Effector memory CD8-positive, alpha-beta T cell (primary cell): Measurements from ENCODE around the gene OR6Y1.
A peak's percentile ranks its signal among the peaks of the same experiment; 100 is the strongest.

ENCODE experiments used
- ATAC-seq: fragments of 150-1000 bp; cut with Tn5 transposase; replicated peaks from 2 replicates; pipeline ENCODE4 v1.10.0; 2021; ENCODE audit warnings: mild to moderate bottlenecking, moderate library complexity
- DNase-seq, 3 experiments: peaks; one replicate each; pipeline ENCODE4 v3.0.0; 2021
- H3K27ac Mint-ChIP-seq, 2 donors: one replicate each; pipeline ENCODE4 v1.8.0; 2022; ENCODE audit warnings: mild to moderate bottlenecking in 2 of 2, mixed read lengths in 2 of 2, moderate library complexity in 2 of 2
- H3K27me3 Mint-ChIP-seq, 2 donors: one replicate each; pipeline ENCODE4 v1.8.0; 2022; ENCODE audit warnings: mixed read lengths in 2 of 2
- H3K36me3 Mint-ChIP-seq: one replicate; pipeline ENCODE4 v1.8.0; 2022; ENCODE audit warnings: mild to moderate bottlenecking, moderate library complexity, mixed read lengths; ENCODE audit not compliant: insufficient read depth
- H3K4me1 Mint-ChIP-seq, 2 donors: one replicate each; pipeline ENCODE4 v1.8.0; 2022; ENCODE audit warnings: low read depth in 2 of 2, mixed read lengths in 2 of 2
- H3K4me3 Mint-ChIP-seq, 2 donors: one replicate each; pipeline ENCODE4 v1.8.0; 2022; ENCODE audit warnings: mild to moderate bottlenecking in 2 of 2, mixed read lengths in 2 of 2, moderate library complexity in 2 of 2
- H3K9me3 Mint-ChIP-seq, 2 donors: one replicate each; pipeline ENCODE4 v1.8.0; 2022; ENCODE audit warnings: mixed read lengths in 2 of 2

Gene OR6Y1

DNA sequence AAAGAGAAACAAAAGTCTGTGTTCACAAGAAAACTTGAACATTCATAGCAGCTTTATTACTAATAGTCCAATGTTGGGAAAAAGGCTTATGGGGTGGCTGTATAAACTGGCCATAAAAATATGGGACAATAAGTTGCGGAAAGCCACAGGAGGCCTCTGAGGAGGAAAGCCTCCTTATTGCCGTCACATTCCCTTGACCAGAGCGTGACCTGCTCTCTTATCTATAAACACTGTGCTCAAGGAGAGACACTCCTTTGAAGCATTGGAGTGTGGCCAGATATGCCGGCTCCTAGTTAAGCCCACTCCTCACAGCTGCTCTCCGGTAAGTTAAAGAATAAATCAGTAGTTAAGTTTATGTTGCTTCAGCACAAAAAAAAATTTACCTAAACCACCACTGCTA lies 19.7 kb downstream of the OR6Y1 start:
- H3K27me3 Mint-ChIP-seq = peaks cover 30 to 37% of the 10 kb centered on the region in 2 donors
- H3K9me3 Mint-ChIP-seq = no peaks in the 10 kb centered on the region
- H3K4me1 Mint-ChIP-seq = no peaks in the 10 kb centered on the region
- DNase-seq (no peak), ATAC-seq (no peak)
- H3K36me3 Mint-ChIP-seq = no peaks in the 10 kb centered on the region
- H3K4me3 Mint-ChIP-seq = no peak overlapping the region
- no peak overlapping the region for H3K27ac Mint-ChIP-seq

DNA sequence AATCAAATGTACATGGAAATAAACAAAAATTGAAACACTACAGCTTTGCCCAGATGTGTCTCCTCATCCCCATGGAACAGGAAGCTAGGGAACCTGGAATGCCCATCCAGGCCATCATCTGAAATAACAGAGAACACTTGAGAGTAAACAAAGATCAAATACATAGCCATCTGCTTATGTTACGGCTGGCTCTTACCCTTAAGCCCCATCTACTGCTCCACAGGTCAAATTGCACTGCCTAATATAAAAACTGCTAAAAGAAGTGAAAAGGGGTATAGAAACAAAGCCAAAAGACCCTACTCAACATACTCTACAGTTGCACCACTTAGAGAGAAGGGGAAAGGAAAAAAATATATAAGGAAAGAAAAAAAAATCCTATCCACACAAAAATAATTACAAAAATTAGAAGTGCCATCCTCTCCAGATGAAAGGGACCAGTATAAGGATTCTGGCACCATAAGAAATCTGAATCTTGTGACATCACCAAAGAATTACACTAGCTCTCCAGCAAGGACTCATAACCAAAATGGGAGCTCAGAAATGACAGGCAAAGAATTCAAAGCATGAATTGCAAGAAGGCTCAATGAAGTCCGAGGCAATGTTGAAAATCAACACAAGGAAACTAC lies 26.9 kb downstream of the OR6Y1 start:
- no peak for DNase-seq
- Mint-ChIP-seq H3K36me3 (no peaks in the 10 kb centered on the region), H3K4me3 (no peak overlapping the region), H3K4me1 (no peaks in the 10 kb centered on the region), H3K27me3 (peaks cover 47 to 66% of the 10 kb centered on the region in 2 donors), H3K9me3 (peaks cover 0 to 5% of the 10 kb centered on the region in 2 donors), H3K27ac (no peak overlapping the region)
- peak; percentile 45 for ATAC-seq

DNA sequence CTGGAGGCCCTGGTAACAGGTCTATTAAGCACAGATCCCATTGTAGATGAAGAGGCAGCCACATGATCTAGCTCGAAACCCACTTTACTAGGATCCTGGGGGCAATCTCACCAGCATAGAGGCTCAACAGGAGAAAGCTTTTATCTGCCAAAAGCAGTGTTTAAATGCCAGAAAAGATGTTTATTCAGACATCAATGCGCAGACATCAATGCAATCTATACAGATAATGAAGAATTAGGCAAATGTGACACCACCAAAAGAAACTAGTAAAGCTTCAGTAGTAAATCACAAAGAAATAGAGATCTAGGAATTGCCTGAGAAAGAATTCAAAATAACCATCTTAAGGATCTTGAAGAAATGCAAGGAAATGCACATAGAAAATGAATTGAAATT lies 32.5 kb downstream of the OR6Y1 start:
- Mint-ChIP-seq H3K4me3 (no peak overlapping the region), H3K36me3 (peaks cover 7% of the 10 kb centered on the region), H3K4me1 (no peaks in the 10 kb centered on the region), H3K27ac (no peak overlapping the region), H3K9me3 (peaks cover 0 to 2% of the 10 kb centered on the region in 2 donors), H3K27me3 (peaks cover 34 to 60% of the 10 kb centered on the region in 2 donors)
- no peak for DNase-seq
- ATAC-seq = no peak

DNA sequence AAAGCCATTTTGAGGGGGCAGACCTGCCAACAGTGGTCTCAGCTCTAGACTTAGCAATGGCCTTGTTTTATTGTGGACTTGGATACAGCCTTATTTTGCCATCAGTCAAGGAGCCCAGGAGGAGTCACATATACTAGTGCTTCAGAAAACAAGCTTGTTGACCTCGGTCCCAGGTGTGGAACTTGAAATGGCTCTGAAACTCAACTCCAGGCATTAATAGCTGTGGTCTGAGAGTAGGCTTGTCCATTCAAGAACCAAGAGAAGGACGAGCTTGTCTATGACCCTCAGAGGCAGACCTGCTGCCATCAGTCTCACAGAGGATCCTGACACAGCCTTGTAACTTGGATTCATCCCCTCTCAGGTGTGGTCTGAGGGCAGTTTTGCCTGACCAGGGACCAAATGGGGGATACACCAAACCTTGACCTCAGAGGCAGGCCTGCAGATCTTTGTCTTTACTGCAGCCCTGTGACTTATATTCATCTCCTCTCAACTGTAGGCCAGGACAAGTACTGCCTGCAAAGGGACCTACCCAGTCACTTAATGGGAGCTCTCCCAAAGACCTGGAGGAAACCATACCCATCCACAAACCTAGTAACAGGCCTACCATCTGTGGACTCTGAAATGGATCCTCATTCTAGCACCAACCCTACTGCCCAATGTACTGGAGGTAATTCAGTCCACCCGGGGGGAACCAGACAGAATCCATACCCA lies 33.1 kb downstream of the OR6Y1 start:
- H3K27me3 Mint-ChIP-seq = peaks cover 38 to 58% of the 10 kb centered on the region in 2 donors
- ATAC-seq = no peak
- no peak overlapping the region for H3K4me3 Mint-ChIP-seq
- no peak for DNase-seq
- H3K9me3 Mint-ChIP-seq = no peaks in the 10 kb centered on the region
- no peak overlapping the region for H3K27ac Mint-ChIP-seq
- H3K4me1 Mint-ChIP-seq = no peaks in the 10 kb centered on the region
- peaks cover 7% of the 10 kb centered on the region for H3K36me3 Mint-ChIP-seq

DNA sequence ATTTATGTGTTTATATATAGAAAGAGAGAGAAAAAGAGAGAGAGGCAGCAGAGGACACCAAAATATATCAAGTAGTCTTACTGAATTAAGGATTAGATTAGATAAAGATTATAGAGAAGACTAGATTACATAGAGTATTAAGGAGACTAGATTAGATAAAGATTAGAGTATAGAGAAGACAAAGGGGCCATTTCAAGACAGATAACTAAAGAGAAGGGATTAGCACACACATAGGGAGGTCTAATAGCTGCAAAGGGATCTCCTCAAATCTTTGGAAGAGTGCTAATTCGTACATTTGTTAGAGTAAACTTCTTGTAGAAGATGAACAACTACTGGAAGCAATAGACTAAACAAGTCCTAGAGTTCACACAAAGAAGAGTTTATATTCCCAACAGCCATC lies 34.2 kb downstream of the OR6Y1 start:
- Mint-ChIP-seq H3K27ac (no peak overlapping the region), H3K27me3 (peaks cover 48 to 68% of the 10 kb centered on the region in 2 donors), H3K9me3 (no peaks in the 10 kb centered on the region), H3K4me1 (no peaks in the 10 kb centered on the region), H3K36me3 (peaks cover 7% of the 10 kb centered on the region), H3K4me3 (no peak overlapping the region)
- no peak for DNase-seq
- ATAC-seq = no peak

DNA sequence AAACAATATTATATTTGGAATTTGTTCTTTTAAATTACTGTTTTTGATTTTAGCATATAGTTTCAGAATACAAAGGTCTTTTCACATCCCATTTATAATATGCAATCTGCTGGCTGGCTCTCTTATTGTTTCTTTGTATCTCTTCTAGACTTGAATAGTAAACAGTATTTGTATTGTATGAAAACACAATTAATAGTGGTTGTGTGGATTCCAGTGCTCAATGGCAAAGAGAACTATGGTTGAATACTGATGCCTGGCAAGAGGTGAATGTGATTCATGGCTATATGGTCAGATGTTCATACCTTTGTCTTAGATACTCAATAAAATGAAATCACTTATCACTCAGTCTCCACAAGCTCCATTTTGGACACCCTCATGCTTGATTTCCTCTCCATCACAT lies 37.2 kb downstream of the OR6Y1 start:
- no peak overlapping the region for H3K4me3 Mint-ChIP-seq

DNA sequence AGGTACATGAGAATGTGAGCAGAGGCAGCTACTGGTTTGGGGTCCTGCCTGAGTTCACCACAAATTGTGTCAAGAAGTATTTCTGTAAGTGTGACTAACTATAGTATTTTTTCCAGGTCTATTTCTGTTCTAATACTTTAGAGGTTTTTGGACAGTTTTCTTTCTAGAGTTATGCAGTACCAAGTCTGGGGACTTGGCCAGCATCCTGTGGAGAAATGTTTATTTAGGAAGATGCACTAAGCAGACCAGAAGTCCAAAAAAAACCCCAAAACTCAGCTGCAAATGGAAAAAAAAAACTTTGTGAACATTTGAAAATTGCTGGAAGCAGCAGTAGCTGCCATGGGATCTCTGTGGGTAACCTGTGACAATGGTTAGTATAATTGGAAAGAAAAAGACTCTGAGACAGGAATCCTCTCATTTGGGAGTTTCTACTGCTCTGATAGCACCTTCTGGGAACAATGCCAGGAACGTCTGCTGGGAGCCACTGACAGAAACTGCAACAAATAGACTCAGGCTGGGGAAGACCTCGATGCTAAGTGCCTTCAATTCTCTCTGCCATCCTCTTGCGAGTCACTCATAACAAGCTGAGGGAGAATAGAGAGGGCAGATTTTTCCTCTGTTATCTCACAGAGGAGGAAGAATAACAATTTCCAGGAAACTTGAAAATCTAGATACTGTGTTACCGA lies 44.6 kb downstream of the OR6Y1 start:
- Mint-ChIP-seq H3K27me3 (peaks cover 56 to 65% of the 10 kb centered on the region in 2 donors), H3K9me3 (peaks cover 0 to 2% of the 10 kb centered on the region in 2 donors), H3K27ac (no peak overlapping the region), H3K4me1 (no peaks in the 10 kb centered on the region), H3K4me3 (no peak overlapping the region), H3K36me3 (no peaks in the 10 kb centered on the region)
- no peak for ATAC-seq
- no peak for DNase-seq

More for the DNA sequence above, 37.2 kb downstream of the OR6Y1 start:
- Mint-ChIP-seq H3K4me1 (no peaks in the 10 kb centered on the region), H3K9me3 (peaks cover 0 to 2% of the 10 kb centered on the region in 2 donors), H3K27ac (no peak overlapping the region), H3K27me3 (peaks cover 56 to 66% of the 10 kb centered on the region in 2 donors), H3K36me3 (peaks cover 7% of the 10 kb centered on the region)
- ATAC-seq = no peak
- DNase-seq = no peak

DNA sequence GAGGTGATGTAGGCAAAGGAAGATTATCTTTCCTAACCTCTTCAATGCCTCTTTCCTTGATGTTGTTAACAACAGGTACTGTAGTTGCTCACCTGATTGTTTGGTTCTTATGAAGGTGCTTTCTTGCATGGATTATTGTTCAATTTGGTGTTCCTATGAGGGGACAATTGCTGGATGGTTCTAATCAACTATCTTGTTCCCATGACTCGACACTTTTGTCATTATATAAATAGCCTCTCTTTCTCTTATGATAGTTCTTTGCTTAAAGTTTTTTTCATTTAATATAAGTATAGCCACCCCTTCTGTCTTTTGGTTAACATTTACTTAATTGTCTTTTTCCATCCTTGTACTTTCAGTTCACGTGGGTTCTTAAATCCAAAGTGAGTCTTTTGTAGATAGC lies 46.7 kb downstream of the OR6Y1 start:
- ATAC-seq (no peak), DNase-seq (no peak)
- H3K27ac Mint-ChIP-seq = no peak overlapping the region
- no peaks in the 10 kb centered on the region for H3K9me3 Mint-ChIP-seq
- no peaks in the 10 kb centered on the region for H3K4me1 Mint-ChIP-seq
- H3K36me3 Mint-ChIP-seq = no peaks in the 10 kb centered on the region
- no peak overlapping the region for H3K4me3 Mint-ChIP-seq
- H3K27me3 Mint-ChIP-seq = peaks cover 59 to 66% of the 10 kb centered on the region in 2 donors

DNA sequence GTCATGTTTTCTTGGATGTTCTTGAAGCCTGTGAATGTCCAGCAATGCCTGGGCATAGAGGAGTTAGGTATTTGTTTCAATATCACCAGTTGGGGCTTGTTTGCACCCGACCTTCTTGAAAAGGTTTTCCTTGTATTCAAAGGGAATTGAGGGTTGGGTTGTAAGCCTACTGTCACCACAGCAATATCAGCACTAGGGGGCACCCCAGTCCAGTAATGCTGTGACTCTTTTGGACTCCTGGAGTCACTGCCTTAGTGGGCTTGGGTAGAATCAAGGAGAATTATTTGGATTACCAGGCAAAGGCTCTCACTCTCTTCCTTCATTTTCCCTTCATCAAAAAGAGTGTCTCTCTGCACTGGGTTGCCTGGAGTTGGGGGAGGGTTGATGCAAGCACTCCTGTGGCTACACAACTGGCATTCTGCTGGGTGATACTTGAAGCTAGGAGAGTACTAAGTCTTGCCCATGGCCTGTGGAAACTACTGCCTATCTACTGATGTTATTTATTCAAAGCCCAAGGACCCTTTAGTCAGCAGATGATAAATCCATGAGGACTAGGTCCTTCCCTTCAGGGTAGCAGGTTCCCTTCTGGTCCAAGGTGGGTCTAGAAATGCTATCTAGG lies 47.7 kb downstream of the OR6Y1 start:
- H3K4me1 Mint-ChIP-seq = no peaks in the 10 kb centered on the region
- peaks cover 62 to 64% of the 10 kb centered on the region in 2 donors for H3K27me3 Mint-ChIP-seq
- H3K27ac Mint-ChIP-seq = no peak overlapping the region
- no peaks in the 10 kb centered on the region for H3K9me3 Mint-ChIP-seq
- ATAC-seq (peak; percentile 48), DNase-seq (peak; percentile 14 to 45 (median 35))
- H3K4me3 Mint-ChIP-seq = no peak overlapping the region
- no peaks in the 10 kb centered on the region for H3K36me3 Mint-ChIP-seq

DNA sequence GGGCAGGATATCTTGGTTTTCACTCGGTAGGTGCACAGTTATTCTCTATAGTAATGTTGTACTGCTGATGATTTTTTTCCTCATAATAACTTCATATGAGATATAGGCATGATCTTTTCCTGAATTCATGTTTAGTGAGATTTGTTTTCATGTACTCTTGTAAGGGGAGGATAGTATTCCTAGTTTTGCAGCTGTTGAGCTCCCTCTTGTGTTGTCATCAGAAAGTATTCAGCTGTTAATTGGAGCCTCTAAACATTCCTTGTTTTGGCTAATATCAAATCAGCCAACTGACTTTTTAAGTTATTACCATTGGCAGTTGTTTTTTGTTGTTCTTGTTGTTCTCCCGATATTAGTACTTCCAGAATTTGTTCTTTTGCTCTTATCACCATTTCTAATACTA lies 57.8 kb downstream of the OR6Y1 start:
- Mint-ChIP-seq H3K4me3 (no peak overlapping the region), H3K27me3 (peaks cover 22 to 34% of the 10 kb centered on the region in 2 donors), H3K9me3 (no peaks in the 10 kb centered on the region), H3K4me1 (no peaks in the 10 kb centered on the region), H3K27ac (no peak overlapping the region), H3K36me3 (no peaks in the 10 kb centered on the region)
- DNase-seq = no peak
- ATAC-seq = no peak

DNA sequence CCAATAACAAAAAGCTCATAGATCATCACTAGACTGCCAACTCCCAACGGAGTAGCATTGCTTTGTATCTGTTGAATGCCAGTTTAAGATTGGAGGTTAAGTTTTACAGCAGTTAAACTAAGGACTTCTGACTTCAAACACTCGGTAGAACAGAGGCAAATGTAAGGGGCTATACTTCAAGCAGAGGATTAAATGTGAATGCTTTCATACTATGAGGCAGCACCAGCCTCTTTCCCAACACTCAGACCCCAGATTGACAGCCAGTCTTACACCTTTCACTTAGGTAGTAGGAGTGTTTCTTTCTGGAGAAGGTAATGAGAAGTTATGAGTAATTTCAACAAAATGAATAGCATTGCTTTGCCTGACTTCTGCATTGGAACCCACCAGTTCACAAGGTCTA lies 59.4 kb downstream of the OR6Y1 start:
- Mint-ChIP-seq H3K27me3 (peaks cover 22 to 28% of the 10 kb centered on the region in 2 donors), H3K27ac (no peak overlapping the region), H3K4me3 (no peak overlapping the region), H3K9me3 (no peaks in the 10 kb centered on the region), H3K36me3 (no peaks in the 10 kb centered on the region), H3K4me1 (no peaks in the 10 kb centered on the region)
- DNase-seq (no peak), ATAC-seq (no peak)
